T-cell (primary cell): ENCODE results near the gene LAMA5. TPM values are rescaled to one million over a fixed set of nuclear protein-coding genes. Genes with fewer than 3 reads are reported as not detected.

Source experiments
- ATAC-seq, 4 experiments: fragments of 200-7000 bp in 3 of 4; fragments of 150-1000 bp in 1 of 4; cut with Tn5 transposase; replicated peaks in 1 of 4; 1 replicate in 3 of 4; 2 replicates in 1 of 4; pipeline ENCODE4 v1.10.0; 2021; ENCODE audit warnings: moderate library complexity in 3 of 4, mild to moderate bottlenecking in 2 of 4, moderate number of reproducible peaks in 1 of 4
- CTCF ChIA-PET, 2 donors: fragments of 300-600 bp; sonication (Branson Sonifier 250); formaldehyde crosslinking; loops; one replicate each; lab custom pipeline; 2022; ENCODE audit warnings: antibody characterized with exemption in 2 of 2; lab: Charles Lee
- POLR2A ChIA-PET, 2 donors: fragments of 300-600 bp; sonication (Branson Sonifier 250); formaldehyde crosslinking; loops; one replicate each; lab custom pipeline; 2022; ENCODE audit warnings: antibody characterized with exemption in 2 of 2; lab: Charles Lee
- DNase-seq, 35 experiments: peaks; one replicate each; pipeline versions ENCODE4 v3.0.0 to v3.0.0-alpha.2; 2013 to 2023
- H3K27ac ChIP-seq: one replicate; pipeline ENCODE4 v1.5.1; 2013; ENCODE audit warnings: low read length
- H3K27me3 ChIP-seq, 2 experiments: replicated peaks in 1 of 2; 1 replicate in 1 of 2; 2 replicates in 1 of 2; pipeline versions ENCODE4 v1.6.1 to v1.7.0; 2013; ENCODE audit warnings: low read length in 1 of 2, mixed read lengths in 1 of 2; ENCODE audit not compliant: control insufficient read depth in 2 of 2, insufficient read depth in 2 of 2; ENCODE audit errors: extremely low read depth in 1 of 2
- H3K36me3 ChIP-seq, 2 donors: 1 replicate in 1 of 2; 2 replicates in 1 of 2; pipeline versions ENCODE4 v1.6.1 to v1.7.0; 2013; ENCODE audit warnings: low read length in 1 of 2; ENCODE audit not compliant: control insufficient read depth in 2 of 2, insufficient read depth in 1 of 2; ENCODE audit errors: extremely low read depth in 1 of 2
- H3K4me1 ChIP-seq, 2 experiments: 1 replicate in 1 of 2; 2 replicates in 1 of 2; pipeline versions ENCODE4 v1.6.1 to v1.7.0; 2013; ENCODE audit warnings: low read length in 2 of 2, mixed read lengths in 1 of 2; ENCODE audit not compliant: insufficient read depth in 2 of 2, control insufficient read depth in 1 of 2; ENCODE audit errors: extremely low read depth in 1 of 2
- H3K4me3 ChIP-seq, 2 donors: 1 replicate in 1 of 2; 2 replicates in 1 of 2; pipeline versions ENCODE4 v1.5.1 to v1.7.0; 2013; ENCODE audit warnings: mild to moderate bottlenecking in 2 of 2, low read length in 1 of 2, moderate library complexity in 1 of 2; ENCODE audit not compliant: control insufficient read depth in 1 of 2; ENCODE audit errors: extremely low read depth in 1 of 2
- H3K9me3 ChIP-seq: 2 replicates; pipeline ENCODE4 v1.7.0; 2013
- H3K27ac Mint-ChIP-seq, 2 donors: one replicate each; pipeline ENCODE4 v1.8.0; 2020 to 2021; ENCODE audit warnings: mild to moderate bottlenecking in 2 of 2, mixed read lengths in 2 of 2
- H3K27me3 Mint-ChIP-seq, 2 donors: one replicate each; pipeline ENCODE4 v1.8.0; 2021 to 2022; ENCODE audit warnings: mixed read lengths in 2 of 2
- H3K36me3 Mint-ChIP-seq: one replicate; pipeline ENCODE4 v1.8.0; 2021; ENCODE audit warnings: mixed read lengths
- H3K4me1 Mint-ChIP-seq, 3 donors: one replicate each; pipeline ENCODE4 v1.8.0; 2020 to 2022; ENCODE audit warnings: mixed read lengths in 3 of 3, mild to moderate bottlenecking in 1 of 3
- H3K4me3 Mint-ChIP-seq, 3 donors: one replicate each; pipeline ENCODE4 v1.8.0; 2020 to 2022; ENCODE audit warnings: mild to moderate bottlenecking in 3 of 3, mixed read lengths in 3 of 3, moderate library complexity in 3 of 3
- H3K9me3 Mint-ChIP-seq, 3 donors: one replicate each; pipeline ENCODE4 v1.8.0; 2020 to 2022; ENCODE audit warnings: mixed read lengths in 3 of 3
- WGBS: methylation state at CpG from one replicate; pipeline ENCODE4 v1.1.5; 2013; ENCODE audit warnings: missing lambda C conversion rate; ENCODE audit not compliant: insufficient coverage; 5-methylcytosine and 5-hydroxymethylcytosine counted together
- total RNA-seq, 35 experiments: library from RNA in 6 of 35; stranded (reverse) in 6 of 35; fragments of 120-200 nt in 1 of 35; gene quantifications; one replicate each; pipeline versions ENCODE4 v1.2.1 to v1.2.4 and lab custom pipeline; 2013 to 2026

Gene LAMA5
- total RNA-seq = 1 to 10 TPM in 3 of 5 donors, under 1 TPM in 2; 0.48 to 4.3 (median 3.0) TPM
- total RNA-seq (2013) = 0.77 TPM
- 0.07 to 1.6 (median 0.57) reads per million in 29 experiments for total RNA-seq (lab: John Stamatoyannopoulos, UW)

GRCh38 chr20:62367136-62367632, at the start of gene LAMA5:
TSS of gene LAMA5 (minus strand) at chr20:62367312. CDS start at chr20:62367245, 67 bp downstream.
- H3K27ac ChIP-seq = no peak within 1 kb of the TSS
- DNase-seq (peak in 2 of 35 experiments; percentile 24), ATAC-seq (peak; percentile 25 to 55 (median 46))
- H3K27me3 ChIP-seq = peaks cover 6 to 94% of the 10 kb centered on the region in 2 experiments
- no peaks in the 10 kb centered on the region for H3K9me3 ChIP-seq
- Mint-ChIP-seq H3K36me3 (no peaks in the 10 kb centered on the region), H3K9me3 (no peaks in the 10 kb centered on the region), H3K27ac (no peak within 1 kb of the TSS), H3K27me3 (peaks cover 20 to 42% of the 10 kb centered on the region in 2 donors), H3K4me3 (peak within 1 kb of the TSS; percentile 57 to 80 (median 66)), H3K4me1 (peaks cover 0 to 9% (median 2%) of the 10 kb centered on the region in 3 donors)
- H3K36me3 ChIP-seq = no peaks in the 10 kb centered on the region
- ChIA-PET POLR2A (interaction anchor here in 1 of 2 donors (0.6 kb wide), 1 partner anchor 64 kb away, joined by 4 read pairs; no protein-coding TSS in a partner anchor), CTCF (no interaction called here)
- H3K4me3 ChIP-seq = peak within 1 kb of the TSS; percentile 32 to 51
- 2% methylated on average over 50 of the region's 70 CpGs for WGBS
- peaks cover 0 to 25% of the 10 kb centered on the region in 2 experiments for H3K4me1 ChIP-seq

GRCh38 chr20:62415354-62416111, 48.4 kb upstream of the LAMA5 start:
- Mint-ChIP-seq H3K4me3 (no peak overlapping the region), H3K9me3 (no peaks in the 10 kb centered on the region), H3K27me3 (no peaks in the 10 kb centered on the region), H3K27ac (no peak overlapping the region), H3K36me3 (no peaks in the 10 kb centered on the region), H3K4me1 (peaks cover 0 to 1% (median 0%) of the 10 kb centered on the region in 3 donors)
- CTCF ChIA-PET = no interaction called here
- Histone ChIP-seq H3K27me3 (peaks cover 0 to 33% of the 10 kb centered on the region in 2 experiments), H3K4me3 (no peak overlapping the region), H3K4me1 (peaks cover 0 to 2% of the 10 kb centered on the region in 2 experiments), H3K36me3 (no peaks in the 10 kb centered on the region), H3K27ac (no peak overlapping the region), H3K9me3 (no peaks in the 10 kb centered on the region)
- no peak for ATAC-seq
- no peak for DNase-seq
- POLR2A ChIA-PET = no interaction called here
- 90% methylated on average over 9 of the region's 24 CpGs for WGBS

DNA sequence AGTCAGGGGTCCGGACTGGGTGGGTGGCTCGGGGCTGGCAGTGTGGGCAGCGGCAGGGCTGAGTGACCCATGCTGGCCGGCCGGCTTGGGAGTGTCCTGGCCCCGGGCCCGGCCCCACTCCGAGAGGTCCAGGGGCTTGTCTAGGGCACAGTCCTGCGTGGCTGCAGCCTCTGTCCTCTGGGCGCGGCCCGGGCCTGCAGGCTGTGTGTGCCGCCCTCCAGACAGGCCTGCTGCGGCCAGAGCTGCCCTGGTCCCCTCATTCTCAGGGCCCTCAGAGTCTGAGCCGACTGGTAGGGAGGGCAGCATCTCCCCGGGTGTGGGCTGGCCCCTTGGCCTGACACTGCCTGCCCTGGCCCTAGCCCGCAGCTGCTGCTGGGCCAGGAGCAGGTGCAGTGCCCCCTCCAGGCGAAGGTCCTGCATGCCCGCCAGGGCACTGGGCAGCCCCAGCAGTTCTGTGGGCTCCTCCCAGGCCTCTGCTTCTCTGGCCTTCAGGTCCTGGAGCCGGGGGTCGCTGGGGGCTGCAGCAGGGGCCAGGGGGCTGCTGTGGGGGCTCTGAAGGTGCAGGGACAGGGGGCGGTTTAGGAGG, 46.9 kb upstream of the LAMA5 start:
- CTCF ChIA-PET = no interaction called here
- no peak overlapping the region for H3K27ac ChIP-seq
- Mint-ChIP-seq H3K27ac (no peak overlapping the region), H3K4me3 (no peak overlapping the region), H3K9me3 (no peaks in the 10 kb centered on the region), H3K27me3 (no peaks in the 10 kb centered on the region), H3K4me1 (peaks cover 8 to 13% (median 11%) of the 10 kb centered on the region in 3 donors), H3K36me3 (no peaks in the 10 kb centered on the region)
- no peaks in the 10 kb centered on the region for H3K9me3 ChIP-seq
- peaks cover 0 to 29% of the 10 kb centered on the region in 2 experiments for H3K27me3 ChIP-seq
- ATAC-seq = no peak
- no peak for DNase-seq
- no peaks in the 10 kb centered on the region for H3K36me3 ChIP-seq
- 79% methylated on average over 20 of the region's 22 CpGs for WGBS
- H3K4me3 ChIP-seq = no peak overlapping the region
- H3K4me1 ChIP-seq = peaks cover 0 to 12% of the 10 kb centered on the region in 2 experiments
- POLR2A ChIA-PET = no interaction called here

DNA sequence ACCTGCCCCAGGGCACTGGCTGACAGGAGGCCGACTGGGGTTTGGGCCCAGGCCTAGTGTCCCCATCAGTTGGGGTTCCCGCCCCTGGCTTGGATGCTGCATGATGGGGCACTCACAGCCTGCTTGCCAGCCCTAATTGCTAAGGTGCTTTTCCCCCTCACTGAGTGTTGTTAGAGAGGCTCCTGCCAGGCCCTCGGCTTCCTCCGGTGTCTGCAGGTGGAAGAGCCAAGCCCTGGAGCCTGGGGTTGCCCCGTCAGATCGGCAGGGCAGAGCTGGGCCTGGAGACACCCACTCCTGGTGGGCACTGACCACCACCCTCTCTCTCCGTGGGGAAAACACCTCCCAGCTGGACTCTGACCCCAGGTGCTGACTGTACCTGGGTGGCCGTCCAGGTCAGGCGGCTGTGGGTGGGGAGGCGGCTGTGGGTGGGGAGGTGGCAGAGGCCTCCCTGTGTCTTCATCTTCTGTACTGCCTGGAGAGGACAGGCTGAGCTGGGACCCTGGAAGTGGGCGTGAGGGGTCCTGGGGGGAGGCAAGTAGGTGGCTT, 46.0 kb upstream of the LAMA5 start:
- ChIA-PET CTCF (no interaction called here), POLR2A (no interaction called here)
- Histone ChIP-seq H3K4me1 (peaks cover 0 to 16% of the 10 kb centered on the region in 2 experiments), H3K27me3 (peaks cover 0 to 22% of the 10 kb centered on the region in 2 experiments), H3K9me3 (no peaks in the 10 kb centered on the region), H3K27ac (no peak overlapping the region), H3K4me3 (no peak overlapping the region), H3K36me3 (no peaks in the 10 kb centered on the region)
- Mint-ChIP-seq H3K4me1 (peaks cover 8 to 13% (median 11%) of the 10 kb centered on the region in 3 donors), H3K36me3 (no peaks in the 10 kb centered on the region), H3K4me3 (no peak overlapping the region), H3K9me3 (no peaks in the 10 kb centered on the region), H3K27ac (no peak overlapping the region), H3K27me3 (no peaks in the 10 kb centered on the region)
- ATAC-seq (no peak), DNase-seq (no peak)
- 85% methylated on average over 5 of the region's 11 CpGs for WGBS

GRCh38 chr20:62412194-62413024, 45.3 kb upstream of the LAMA5 start:
- Mint-ChIP-seq H3K4me3 (no peak overlapping the region), H3K27me3 (no peaks in the 10 kb centered on the region), H3K36me3 (no peaks in the 10 kb centered on the region), H3K4me1 (peaks cover 8 to 17% (median 14%) of the 10 kb centered on the region in 3 donors), H3K9me3 (no peaks in the 10 kb centered on the region), H3K27ac (no peak overlapping the region)
- no peaks in the 10 kb centered on the region for H3K36me3 ChIP-seq
- H3K27me3 ChIP-seq = peaks cover 0 to 15% of the 10 kb centered on the region in 2 experiments
- H3K27ac ChIP-seq = no peak overlapping the region
- DNase-seq (no peak), ATAC-seq (no peak)
- ChIA-PET POLR2A (no interaction called here), CTCF (no interaction called here)
- no peaks in the 10 kb centered on the region for H3K9me3 ChIP-seq
- no peak overlapping the region for H3K4me3 ChIP-seq
- peaks cover 2 to 23% of the 10 kb centered on the region in 2 experiments for H3K4me1 ChIP-seq
- whole genome bisulfite sequencing = 85% methylated on average over 11 of the region's 22 CpGs
